HG03039 (cell line): ENCODE measurements around the gene CBLIF.
"Not testable (repeated sequence)": the region's sequence is repeated elsewhere in the genome, so short reads cannot be mapped to it uniquely, and the experiment has no call there.

ENCODE experiments used
- ATAC-seq: cut with Tn5 transposase; IDR thresholded peaks from one replicate; pipeline ENCODE4 v1.9.1; 2021; ENCODE audit warnings: mild to moderate bottlenecking, moderate library complexity; ENCODE audit not compliant: unreplicated experiment

CBLIF gene

DNA sequence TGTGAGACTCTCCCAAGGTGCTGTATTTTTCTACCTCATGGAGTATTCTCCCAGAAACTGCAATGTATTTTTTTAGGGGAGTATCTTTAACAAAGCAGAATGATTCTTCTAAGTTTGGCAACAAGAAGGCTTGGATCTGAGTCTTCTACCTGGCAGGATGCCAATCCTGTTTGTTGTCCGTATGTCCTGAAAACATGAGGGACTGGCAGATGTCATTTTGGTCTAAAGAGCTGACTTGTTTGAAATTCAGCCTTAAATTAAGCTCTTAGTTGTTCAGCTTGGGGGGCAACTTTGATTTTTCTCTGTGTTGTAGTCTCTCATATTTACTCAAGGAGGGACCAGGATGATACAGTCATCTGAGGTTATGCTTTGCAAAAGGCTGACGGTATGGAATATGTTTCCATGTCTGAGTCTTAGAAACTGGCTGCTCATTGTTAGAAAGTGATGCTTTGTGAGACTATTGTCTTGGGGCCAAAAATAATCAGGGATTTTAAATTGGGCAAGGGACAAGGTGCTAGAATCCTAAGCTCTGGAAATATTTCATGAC lies 44.1 kb downstream of the CBLIF start:
- no peak for ATAC-seq

DNA sequence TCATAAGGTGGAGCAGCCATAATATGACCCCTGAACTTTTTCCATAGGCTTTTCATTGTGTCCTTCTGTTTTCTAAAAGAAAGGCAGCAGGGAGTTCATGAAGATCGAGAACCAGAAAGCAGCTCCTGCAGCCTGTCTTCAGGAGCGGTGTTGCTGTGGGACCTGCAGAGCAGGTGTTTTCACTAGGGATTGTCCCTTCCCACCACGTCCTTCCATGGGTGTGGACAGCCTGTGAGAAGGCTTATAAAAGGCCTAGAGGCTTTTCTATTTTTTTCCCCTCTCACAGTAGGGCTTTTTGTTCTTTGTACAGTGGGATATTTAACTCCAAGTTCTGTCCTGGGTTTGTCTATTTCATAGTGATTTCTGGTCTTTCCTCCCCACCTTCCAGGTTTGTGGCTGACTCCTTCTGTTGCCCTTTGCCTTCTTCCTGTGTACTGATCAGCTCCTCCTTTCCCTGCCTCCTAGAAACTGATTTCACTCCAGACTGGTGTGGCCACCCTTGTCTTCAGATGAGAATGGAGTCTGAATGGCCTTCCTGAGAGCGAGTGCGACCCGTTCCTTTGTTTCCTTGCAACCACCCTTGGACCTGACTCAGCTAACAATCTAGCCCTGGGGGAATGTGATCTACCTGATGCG lies 44.8 kb downstream of the CBLIF start:
- ATAC-seq: no peak

DNA sequence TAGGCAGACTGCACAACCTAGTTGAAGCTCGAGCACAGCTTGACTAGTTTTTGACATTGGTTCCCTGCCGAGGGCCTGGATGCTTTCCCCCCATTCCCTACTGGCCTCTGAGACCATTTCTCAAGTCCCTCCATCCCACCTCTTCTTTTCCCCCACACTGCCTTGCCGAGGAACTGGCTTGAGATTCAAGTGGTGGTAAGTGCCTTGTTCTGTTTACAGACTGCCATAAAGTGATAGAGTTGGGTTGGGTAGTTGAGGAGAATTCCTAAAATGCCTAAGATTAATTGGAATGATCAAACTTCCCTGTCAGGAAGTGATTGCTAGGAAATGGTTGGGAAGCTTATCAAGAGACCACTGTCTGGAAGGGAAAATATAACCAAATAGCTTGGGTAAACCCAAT lies 50.9 kb downstream of the CBLIF start:
- ATAC-seq: no peak

DNA sequence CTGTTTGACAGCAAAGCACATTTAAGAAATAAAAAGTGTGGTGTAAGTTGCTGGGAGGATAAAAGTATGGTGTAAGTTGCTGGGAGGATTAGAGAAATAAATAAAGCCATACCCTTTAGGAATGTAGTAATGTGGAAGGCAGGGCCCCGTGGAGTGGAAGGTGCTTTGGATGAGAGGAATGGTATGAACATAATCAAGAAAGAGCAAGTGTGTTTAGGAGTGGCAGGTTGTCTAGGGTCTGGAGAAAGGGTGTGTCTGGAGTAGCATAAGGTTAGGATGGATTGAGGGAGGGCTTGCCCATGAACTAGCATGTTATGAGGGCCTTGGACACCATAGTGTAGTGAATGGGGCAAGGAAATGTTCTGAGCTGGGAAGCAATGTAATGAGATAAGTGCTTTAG lies 52.8 kb downstream of the CBLIF start:
- ATAC-seq: no peak

DNA sequence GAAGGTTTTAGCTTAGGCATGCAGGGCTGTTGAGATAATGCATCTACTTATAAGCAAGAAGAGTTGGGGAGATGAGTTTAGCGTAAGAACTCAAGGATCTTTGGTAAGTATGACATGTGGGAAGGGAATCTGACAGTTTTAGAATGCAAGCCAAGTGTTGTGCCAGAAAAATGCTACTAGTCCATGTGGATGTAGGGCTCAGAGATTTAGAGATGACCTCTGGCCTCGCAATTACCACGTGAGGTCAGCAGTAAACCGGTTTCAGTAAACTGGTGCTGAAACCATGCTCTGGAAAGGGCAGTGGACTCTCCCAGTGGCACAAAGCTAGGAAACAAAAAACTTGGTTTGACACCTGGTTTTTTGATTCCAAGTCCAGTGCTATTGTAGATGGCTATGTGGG lies 53.7 kb downstream of the CBLIF start:
- ATAC-seq: no peak

DNA sequence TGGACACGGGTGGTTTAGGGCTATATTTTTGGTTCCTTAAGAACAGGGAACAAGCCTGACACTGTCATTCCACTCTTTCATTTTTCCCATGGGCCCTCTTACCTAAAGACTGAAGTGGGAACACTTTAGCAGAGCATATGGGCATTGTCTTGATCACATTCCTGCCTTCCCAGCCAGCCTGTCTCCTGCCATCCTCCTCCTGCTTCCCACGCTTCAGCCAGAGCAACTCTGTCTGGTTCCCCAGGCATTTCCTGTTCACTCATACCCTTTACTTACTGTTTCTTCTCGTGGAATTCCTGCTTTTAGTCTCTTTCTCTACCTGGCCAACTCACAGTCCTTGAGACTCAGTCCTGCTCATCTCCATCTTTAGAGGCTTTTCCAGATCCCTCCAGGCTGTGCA lies 57.5 kb downstream of the CBLIF start:
- no peak for ATAC-seq

DNA sequence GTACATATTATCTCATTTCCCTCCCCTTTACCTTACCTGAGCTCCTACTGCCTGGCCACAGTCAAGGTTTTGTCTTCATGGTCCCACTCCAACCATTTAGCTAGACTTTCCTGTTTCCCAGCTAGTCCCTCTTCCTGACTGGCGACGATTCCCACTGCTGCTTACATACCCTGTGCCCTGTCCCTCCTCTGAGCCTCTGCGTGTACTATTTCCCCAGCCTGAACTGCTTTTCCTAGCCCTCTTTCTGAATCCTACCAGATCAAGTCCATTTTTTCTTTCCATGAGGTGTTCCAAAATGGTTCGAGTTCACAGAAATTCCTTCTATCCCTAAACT lies 58.1 kb downstream of the CBLIF start:
- ATAC-seq: no peak

DNA sequence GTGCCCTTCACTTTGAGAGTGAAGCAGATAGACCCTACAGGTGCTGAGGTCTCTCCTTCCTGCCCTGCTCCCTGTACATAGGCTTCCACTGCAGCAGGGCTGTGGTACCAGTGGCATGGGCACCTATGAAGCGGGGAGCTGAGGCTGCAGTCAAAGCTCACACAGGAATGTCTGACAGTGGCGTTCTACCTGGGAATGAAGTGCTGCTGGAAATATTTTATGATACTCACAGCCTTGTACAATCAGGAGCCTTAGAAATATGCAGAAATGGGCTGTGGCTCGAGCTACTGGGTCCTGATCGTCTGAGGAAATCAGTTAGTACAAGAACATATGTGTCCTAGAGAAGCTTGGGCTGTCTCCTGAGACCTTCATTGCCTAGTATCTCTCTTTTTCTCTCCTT lies 59.5 kb downstream of the CBLIF start:
- ATAC-seq: no peak

DNA sequence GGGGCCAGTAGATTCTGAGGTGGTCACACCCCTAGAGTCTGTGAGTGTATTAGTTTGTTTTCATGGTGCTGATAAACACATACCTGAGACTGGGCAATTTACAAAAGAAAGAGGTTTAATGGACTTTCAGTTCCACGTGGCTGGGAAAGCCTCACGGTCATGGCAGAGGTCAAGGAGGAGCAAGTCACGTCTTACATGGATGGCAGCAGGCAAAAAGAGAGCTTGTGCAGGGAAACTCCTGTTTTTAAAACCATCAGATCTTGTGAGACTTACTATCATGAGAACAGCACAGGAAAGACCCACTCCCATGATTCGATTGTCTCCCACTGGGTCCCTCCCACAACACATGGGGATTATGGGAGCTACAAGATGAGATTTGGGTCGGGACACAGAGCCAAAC lies 60.9 kb downstream of the CBLIF start:
- not testable (repeated sequence) for ATAC-seq

DNA sequence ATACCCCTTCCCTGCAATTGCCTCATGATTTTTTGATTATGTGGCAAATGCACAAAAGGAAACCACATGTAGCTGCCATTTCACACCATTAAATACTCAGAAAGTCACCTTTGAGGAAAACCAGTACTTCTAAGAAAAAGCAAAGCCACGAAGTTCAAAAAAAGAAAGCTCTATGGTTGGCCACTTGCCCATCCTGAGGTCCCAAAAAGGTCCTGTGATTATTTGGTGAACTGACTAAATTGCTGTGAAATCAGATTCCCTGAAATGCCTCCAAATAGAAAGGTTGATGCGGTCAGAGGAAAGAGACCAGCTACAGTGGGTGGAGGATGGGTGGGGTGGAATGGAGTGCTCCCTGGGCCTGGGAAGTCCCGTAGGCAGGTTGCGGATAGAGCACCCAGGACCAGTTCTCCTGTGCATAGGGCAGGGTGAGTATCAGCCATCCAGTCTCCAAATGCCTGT lies 61.6 kb downstream of the CBLIF start:
- ATAC-seq: no peak

DNA sequence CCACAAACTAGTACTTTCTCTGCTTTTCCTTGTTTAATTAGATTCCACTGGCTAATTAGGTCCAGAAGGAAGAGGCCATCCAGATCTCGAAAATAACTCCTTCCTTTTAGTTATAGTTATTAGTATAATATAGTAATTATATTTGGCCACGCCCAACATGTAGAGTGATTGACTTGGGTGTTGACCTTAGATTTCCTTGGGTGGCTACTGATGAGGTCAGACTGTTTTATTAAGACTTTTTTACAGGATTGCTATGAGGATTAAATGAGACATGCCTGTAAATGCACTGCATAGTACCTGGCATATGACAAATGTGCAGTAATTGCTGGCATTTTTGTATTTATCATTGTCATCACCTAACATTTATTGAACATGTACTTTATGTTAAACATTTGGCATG lies 63.2 kb downstream of the CBLIF start:
- ATAC-seq: no peak

DNA sequence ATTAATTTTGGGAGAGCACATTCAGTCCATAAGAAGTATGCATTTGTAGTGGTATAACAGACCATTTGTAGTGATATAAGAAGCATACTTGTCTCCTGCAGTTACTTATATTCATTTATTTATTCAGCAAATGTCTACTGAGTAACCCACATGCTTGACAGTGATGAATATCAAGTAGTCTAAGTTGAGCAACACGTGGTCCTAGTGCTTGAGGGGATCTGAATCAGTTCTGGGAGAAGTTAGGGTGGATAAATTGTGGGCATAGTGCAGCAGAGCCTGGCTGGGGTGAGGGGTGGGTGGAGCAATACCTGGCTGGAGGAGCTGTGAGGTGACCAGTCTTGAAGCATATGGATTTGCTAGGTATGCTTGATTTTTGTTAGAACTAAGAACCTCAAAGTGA lies 65.8 kb downstream of the CBLIF start:
- ATAC-seq: no peak
